Gastroesophageal sphincter (tissue), 2 donors: ENCODE measurements around the gene ARHGAP24.

Experiments
- EP300 ChIP-seq: sonication (generic); formaldehyde crosslinking; IDR thresholded peaks from one replicate; pipeline ENCODE4 v1.6.1; 2017; ENCODE audit warnings: antibody characterized with exemption, mild to moderate bottlenecking
- POLR2A ChIP-seq, 2 donors: fragments of 450-650 bp; IDR thresholded peaks; one replicate each; pipeline ENCODE4 v1.6.1; 2017; ENCODE audit warnings: antibody characterized with exemption in 2 of 2, mild to moderate bottlenecking in 2 of 2, moderate library complexity in 1 of 2
- POLR2AphosphoS5 ChIP-seq: sonication (generic); formaldehyde crosslinking; IDR thresholded peaks from one replicate; pipeline ENCODE4 v1.6.1; 2017; ENCODE audit warnings: antibody characterized with exemption

DNA sequence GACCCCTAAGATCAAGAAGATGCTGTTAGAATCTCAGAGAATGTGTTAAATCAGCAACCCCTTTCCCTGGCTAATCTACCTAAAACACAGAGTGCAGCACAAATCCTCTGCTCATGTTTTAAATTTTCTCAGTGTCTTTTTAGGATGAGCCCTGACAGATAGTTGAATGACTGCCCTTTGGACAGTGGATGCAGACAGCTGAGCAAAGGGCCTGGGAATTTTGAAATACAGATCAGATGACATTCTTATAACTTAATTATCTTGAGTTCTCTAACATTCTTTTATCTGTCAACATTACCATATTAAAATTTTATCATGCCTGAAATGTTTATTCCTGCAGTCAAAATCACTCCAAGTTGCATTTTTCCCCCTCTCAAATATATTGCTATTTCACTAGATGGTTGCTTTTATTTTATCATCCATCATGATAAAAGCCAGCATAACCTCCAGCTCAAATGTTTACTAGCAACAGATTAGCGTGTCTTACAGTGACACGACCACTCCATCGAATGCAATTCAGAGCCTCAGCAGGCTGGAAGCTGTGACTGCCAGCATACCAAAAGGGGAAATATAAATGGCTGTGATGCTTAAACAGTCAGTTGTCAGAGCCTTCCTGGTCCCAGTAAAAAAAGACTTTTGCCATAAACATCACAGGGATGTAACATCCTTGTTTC is 22.8 kb upstream of the ARHGAP24 start:
- TF ChIP-seq POLR2AphosphoS5 (no peak), POLR2A (IDR thresholded peaks at IDR 0.05) (no peak), EP300 (no peak)
